Measurements from ENCODE around the gene PRKG1.

- no peak for TF ChIP-seq CTCF (conservative IDR thresholded peaks at IDR 0.05 in 1 of 2, IDR thresholded peaks at IDR 0.05 in 1 of 2; ENCODE audit: extremely low read depth in 1 of 2, insufficient read depth in 1 of 2, low read depth in 1 of 2, low read length in 2 of 2)
- no peak for TF ChIP-seq EZH2 (IDR thresholded peaks at IDR 0.05; ENCODE audit: borderline replicate concordance, low read length)
Measured at GRCh38 chr10:51344371-51344770, 270.1 kb downstream of the PRKG1 start.
